CD4-positive, alpha-beta T cell (primary cell): ENCODE data around the gene PCDHA1. TPM values are rescaled to one million over a fixed set of nuclear protein-coding genes. Genes with fewer than 3 reads are reported as not detected.

ENCODE experiments used
- ATAC-seq: fragments of 200-7000 bp; cut with Tn5 transposase; one replicate; pipeline ENCODE4 v1.10.0; 2022; ENCODE audit warnings: mild to moderate bottlenecking; ENCODE audit not compliant: poor library complexity
- CTCF ChIA-PET: fragments of 350-600 bp; sonication (Branson Sonifier 250); formaldehyde crosslinking; loops from one replicate; lab custom pipeline; 2021; ENCODE audit warnings: antibody characterized with exemption, inconsistent platforms; lab: Charles Lee
- POLR2A ChIA-PET: fragments of 350-600 bp; sonication (Branson Sonifier 250); formaldehyde crosslinking; loops from one replicate; lab custom pipeline; 2021; ENCODE audit warnings: antibody characterized with exemption, inconsistent platforms; lab: Charles Lee
- DNase-seq, 14 experiments: peaks; one replicate each; pipeline ENCODE4 v3.0.0-alpha.2; 2013 to 2020; ENCODE audit warnings: mixed read lengths in 2 of 14
- H3K27ac ChIP-seq, 2 donors: one replicate each; pipeline versions ENCODE4 v1.5.1 to v1.7.0; 2013; ENCODE audit warnings: low read length in 2 of 2, low read depth in 1 of 2, mild to moderate bottlenecking in 1 of 2
- H3K27me3 ChIP-seq, 2 experiments: 1 replicate in 1 of 2; 2 replicates in 1 of 2; pipeline versions ENCODE4 v1.6.1 to v1.7.0; 2013; ENCODE audit warnings: low read length in 2 of 2, control low read depth in 1 of 2, mild to moderate bottlenecking in 1 of 2, moderate library complexity in 1 of 2; ENCODE audit not compliant: insufficient read depth in 2 of 2, control insufficient read depth in 1 of 2
- H3K36me3 ChIP-seq: one replicate; pipeline ENCODE4 v1.6.1; 2013; ENCODE audit warnings: low read length, control low read depth; ENCODE audit not compliant: insufficient read depth
- H3K4me1 ChIP-seq: one replicate; pipeline ENCODE4 v1.6.1; 2013; ENCODE audit warnings: low read length, control low read depth; ENCODE audit not compliant: insufficient read depth
- H3K4me3 ChIP-seq: one replicate; pipeline ENCODE4 v1.5.1; 2013; ENCODE audit warnings: mild to moderate bottlenecking, low read length, moderate library complexity
- H3K9me3 ChIP-seq, 2 experiments: 1 replicate in 1 of 2; 2 replicates in 1 of 2; pipeline versions ENCODE4 v1.6.1 to v1.7.0; 2013; ENCODE audit warnings: low read length in 2 of 2, mild to moderate bottlenecking in 2 of 2, control low read depth in 1 of 2, moderate library complexity in 1 of 2; ENCODE audit not compliant: control insufficient read depth in 1 of 2, insufficient read depth in 1 of 2
- H3K27ac Mint-ChIP-seq: one replicate; pipeline ENCODE4 v1.8.0; 2020; ENCODE audit warnings: mixed read lengths
- H3K27me3 Mint-ChIP-seq: one replicate; pipeline ENCODE4 v1.8.0; 2021; ENCODE audit warnings: mixed read lengths
- H3K36me3 Mint-ChIP-seq: one replicate; pipeline ENCODE4 v1.8.0; 2021; ENCODE audit warnings: low read depth, mixed read lengths
- H3K4me1 Mint-ChIP-seq: one replicate; pipeline ENCODE4 v1.8.0; 2021; ENCODE audit warnings: low read depth, mixed read lengths
- H3K4me3 Mint-ChIP-seq: one replicate; pipeline ENCODE4 v1.8.0; 2020; ENCODE audit warnings: mild to moderate bottlenecking, mixed read lengths
- H3K9me3 Mint-ChIP-seq: one replicate; pipeline ENCODE4 v1.8.0; 2020; ENCODE audit warnings: mixed read lengths
- CTCF ChIP-seq: fragments of 200-600 bp; IDR thresholded peaks from one replicate; pipeline ENCODE4 v1.8.0; 2022; ENCODE audit warnings: antibody characterized with exemption, mild to moderate bottlenecking
- intact Hi-C, 2 experiments: fragments of 100-400 bp; cut with DNase I in 1 of 2; cut with micrococcal nuclease in 1 of 2; formaldehyde crosslinking; loops; one replicate each; pipeline versions ENCODE4 v1.15.1 to v1.9.0; 2023 to 2025; cut with DNase I, micrococcal nuclease
- total RNA-seq, 174 experiments: library from RNA in 2 of 174; stranded (reverse) in 2 of 174; gene quantifications; one replicate each; pipeline ENCODE4 v1.2.3 and lab custom pipeline; 2021 to 2026

Gene PCDHA1
- total RNA-seq, 2 experiments from 2014 or later, result not detected

GRCh38 chr5:141003791-141004611, 218.1 kb downstream of the PCDHA1 start:
- H3K27ac Mint-ChIP-seq, result no peak overlapping the region
- H3K36me3 ChIP-seq, result no peaks in the 10 kb centered on the region
- ChIA-PET POLR2A (no interaction called here), CTCF (no interaction called here)
- peaks cover 0 to 6% of the 10 kb centered on the region in 2 experiments for H3K9me3 ChIP-seq
- no peak for TF ChIP-seq CTCF
- peaks cover 7% of the 10 kb centered on the region for H3K4me1 ChIP-seq
- DNase-seq (no peak), ATAC-seq (no peak)
- no peaks in the 10 kb centered on the region for H3K36me3 Mint-ChIP-seq
- H3K27ac ChIP-seq, result no peak overlapping the region
- H3K4me3 ChIP-seq, result no peak overlapping the region
- H3K9me3 Mint-ChIP-seq, result no peaks in the 10 kb centered on the region
- H3K4me1 Mint-ChIP-seq, result peaks cover 9% of the 10 kb centered on the region
- no peak overlapping the region for H3K4me3 Mint-ChIP-seq
- intact Hi-C loops, result no loop called here
- H3K27me3 ChIP-seq, result peaks cover 25% of the 10 kb centered on the region in 2 experiments
- peaks cover 71% of the 10 kb centered on the region for H3K27me3 Mint-ChIP-seq

- ATAC-seq (no peak), DNase-seq (no peak)
- H3K36me3 ChIP-seq, result no peaks in the 10 kb centered on the region
- peaks cover 45% of the 10 kb centered on the region for H3K27me3 Mint-ChIP-seq
- no peaks in the 10 kb centered on the region for H3K36me3 Mint-ChIP-seq
- ChIA-PET POLR2A (no interaction called here), CTCF (no interaction called here)
- peaks cover 10 to 19% of the 10 kb centered on the region in 2 experiments for H3K27me3 ChIP-seq
- intact Hi-C loops, result no loop called here
- H3K27ac ChIP-seq, result no peak overlapping the region
- no peaks in the 10 kb centered on the region for H3K9me3 Mint-ChIP-seq
- no peaks in the 10 kb centered on the region for H3K4me1 Mint-ChIP-seq
- TF ChIP-seq CTCF, result no peak
- no peak overlapping the region for H3K4me3 Mint-ChIP-seq
- H3K4me1 ChIP-seq, result no peaks in the 10 kb centered on the region
- H3K27ac Mint-ChIP-seq, result no peak overlapping the region
- no peaks in the 10 kb centered on the region for H3K9me3 ChIP-seq
- H3K4me3 ChIP-seq, result no peak overlapping the region
Observed at GRCh38 chr5:141007791-141008190, 221.9 kb downstream of the PCDHA1 start.

- no peak for DNase-seq
- CTCF ChIA-PET, result no interaction called here
Observed at GRCh38 chr5:141010047-141010793, 224.3 kb downstream of the PCDHA1 start.

More at GRCh38 chr5:141010047-141010793, 224.3 kb downstream of the PCDHA1 start:
- no peak overlapping the region for H3K4me3 ChIP-seq
- H3K27ac Mint-ChIP-seq, result no peak overlapping the region
- H3K36me3 ChIP-seq, result no peaks in the 10 kb centered on the region
- no peaks in the 10 kb centered on the region for H3K4me1 ChIP-seq
- H3K4me3 Mint-ChIP-seq, result no peak overlapping the region
- no peak for ATAC-seq
- no peaks in the 10 kb centered on the region for H3K9me3 ChIP-seq
- H3K27me3 ChIP-seq, result peaks cover 2 to 6% of the 10 kb centered on the region in 2 experiments
- POLR2A ChIA-PET, result no interaction called here
- TF ChIP-seq CTCF, result no peak
- H3K27ac ChIP-seq, result no peak overlapping the region
- intact Hi-C loops, result no loop called here
- H3K27me3 Mint-ChIP-seq, result peaks cover 29% of the 10 kb centered on the region
- H3K36me3 Mint-ChIP-seq, result no peaks in the 10 kb centered on the region
- no peaks in the 10 kb centered on the region for H3K9me3 Mint-ChIP-seq
- H3K4me1 Mint-ChIP-seq, result no peaks in the 10 kb centered on the region
